HG02943 (cell line): ENCODE data around the gene PRKCE.

ENCODE experiments used
- ATAC-seq: cut with Tn5 transposase; IDR thresholded peaks from one replicate; pipeline ENCODE4 v1.9.1; 2021; ENCODE audit warnings: mild to moderate bottlenecking, low read depth, moderate library complexity; ENCODE audit not compliant: unreplicated experiment

The PRKCE gene

GRCh38 chr2:46145017-46145416 lies 493.5 kb downstream of the PRKCE start:
- no peak for ATAC-seq

GRCh38 chr2:46145840-46146239 lies 494.4 kb downstream of the PRKCE start:
- ATAC-seq = no peak

- no peak for ATAC-seq
Measured at GRCh38 chr2:46146866-46147502, 495.5 kb downstream of the PRKCE start.

GRCh38 chr2:46147626-46148368 lies 496.3 kb downstream of the PRKCE start:
- ATAC-seq = no peak

- ATAC-seq = no peak
Measured at GRCh38 chr2:46148369-46148736, 496.9 kb downstream of the PRKCE start.

- ATAC-seq = no peak
Measured at GRCh38 chr2:46150445-46150955, 499.0 kb downstream of the PRKCE start.

GRCh38 chr2:46151577-46151976 lies 500.1 kb downstream of the PRKCE start:
- no peak for ATAC-seq

- ATAC-seq = no peak
Measured at GRCh38 chr2:46153996-46154753, 502.7 kb downstream of the PRKCE start.

GRCh38 chr2:46157072-46157965 lies 505.8 kb downstream of the PRKCE start:
- ATAC-seq = no peak

GRCh38 chr2:46157966-46158310 lies 506.5 kb downstream of the PRKCE start:
- ATAC-seq = no peak

- no peak for ATAC-seq
Measured at GRCh38 chr2:46158661-46159060, 507.2 kb downstream of the PRKCE start.

GRCh38 chr2:46160326-46160725 lies 508.9 kb downstream of the PRKCE start:
- no peak for ATAC-seq

GRCh38 chr2:46161315-46161714 lies 509.8 kb downstream of the PRKCE start:
- no peak for ATAC-seq

GRCh38 chr2:46161911-46162310 lies 510.4 kb downstream of the PRKCE start:
- no peak for ATAC-seq

GRCh38 chr2:46162329-46163097 lies 511.0 kb downstream of the PRKCE start:
- ATAC-seq = no peak

- ATAC-seq = no peak
Measured at GRCh38 chr2:46163098-46163430, 511.6 kb downstream of the PRKCE start.

- ATAC-seq = no peak
Measured at GRCh38 chr2:46163804-46164528, 512.5 kb downstream of the PRKCE start.

- no peak for ATAC-seq
Measured at GRCh38 chr2:46164529-46165301, 513.2 kb downstream of the PRKCE start.
